GM12874 (cell line): Measurements from ENCODE around the gene DCDC1.

Source experiments
- TF ChIP-seq, protein P1 (sequence below): IDR thresholded peaks from 2 replicates; pipeline ENCODE4 v1.5.1; 2011; ENCODE audit warnings: low read depth, mild to moderate bottlenecking, control low read depth, low read length, moderate library complexity; ENCODE audit not compliant: insufficient read depth

DCDC1 gene

DNA sequence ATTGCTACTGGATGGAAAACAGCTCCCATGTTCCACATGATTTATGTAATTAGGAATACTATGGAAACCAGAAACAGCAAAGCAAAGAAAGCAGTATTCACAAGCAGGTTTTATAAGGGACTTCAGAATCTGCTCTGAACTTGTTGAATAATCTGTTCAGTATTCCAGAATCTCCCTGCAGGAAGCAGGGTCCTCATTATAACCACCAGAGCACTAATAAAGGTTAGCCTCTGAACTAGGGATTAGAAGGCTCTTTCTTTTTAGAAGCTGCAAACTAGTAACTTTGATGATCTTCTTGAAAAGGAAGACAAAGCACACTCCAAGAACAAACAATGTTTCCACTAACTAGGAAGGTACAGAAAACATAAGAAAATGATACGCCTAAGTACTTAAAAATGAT is 125.8 kb downstream of the DCDC1 start:
- TF ChIP-seq, protein P1, sequence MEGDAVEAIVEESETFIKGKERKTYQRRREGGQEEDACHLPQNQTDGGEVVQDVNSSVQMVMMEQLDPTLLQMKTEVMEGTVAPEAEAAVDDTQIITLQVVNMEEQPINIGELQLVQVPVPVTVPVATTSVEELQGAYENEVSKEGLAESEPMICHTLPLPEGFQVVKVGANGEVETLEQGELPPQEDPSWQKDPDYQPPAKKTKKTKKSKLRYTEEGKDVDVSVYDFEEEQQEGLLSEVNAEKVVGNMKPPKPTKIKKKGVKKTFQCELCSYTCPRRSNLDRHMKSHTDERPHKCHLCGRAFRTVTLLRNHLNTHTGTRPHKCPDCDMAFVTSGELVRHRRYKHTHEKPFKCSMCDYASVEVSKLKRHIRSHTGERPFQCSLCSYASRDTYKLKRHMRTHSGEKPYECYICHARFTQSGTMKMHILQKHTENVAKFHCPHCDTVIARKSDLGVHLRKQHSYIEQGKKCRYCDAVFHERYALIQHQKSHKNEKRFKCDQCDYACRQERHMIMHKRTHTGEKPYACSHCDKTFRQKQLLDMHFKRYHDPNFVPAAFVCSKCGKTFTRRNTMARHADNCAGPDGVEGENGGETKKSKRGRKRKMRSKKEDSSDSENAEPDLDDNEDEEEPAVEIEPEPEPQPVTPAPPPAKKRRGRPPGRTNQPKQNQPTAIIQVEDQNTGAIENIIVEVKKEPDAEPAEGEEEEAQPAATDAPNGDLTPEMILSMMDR = no peak

DNA sequence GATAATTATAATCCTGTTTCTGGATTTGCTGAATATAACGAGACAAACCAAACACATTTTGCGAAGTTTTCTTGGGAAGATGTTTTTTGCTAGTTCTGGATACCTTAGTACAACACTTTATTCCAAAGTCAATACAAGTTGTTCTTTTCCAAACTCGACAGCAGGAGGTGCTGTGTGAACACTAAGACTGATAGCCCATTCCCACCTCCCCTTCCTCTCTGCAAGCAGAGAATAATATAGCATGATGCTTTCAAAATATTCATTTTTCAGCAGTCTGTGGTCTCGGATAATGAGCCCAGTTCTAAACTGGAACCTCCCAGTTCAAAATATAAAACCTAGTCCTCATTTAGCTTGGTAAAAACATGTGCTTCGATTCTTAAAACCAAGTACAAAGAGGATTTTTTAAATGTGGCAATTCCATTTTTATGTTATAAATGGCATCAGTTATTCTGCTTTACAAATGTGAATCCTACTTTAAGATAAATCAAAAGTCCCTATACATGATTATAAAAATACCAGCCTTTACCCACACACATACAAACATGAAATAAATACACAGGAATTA is 129.1 kb downstream of the DCDC1 start:
- TF ChIP-seq, protein P1 = peak; percentile 47

DNA sequence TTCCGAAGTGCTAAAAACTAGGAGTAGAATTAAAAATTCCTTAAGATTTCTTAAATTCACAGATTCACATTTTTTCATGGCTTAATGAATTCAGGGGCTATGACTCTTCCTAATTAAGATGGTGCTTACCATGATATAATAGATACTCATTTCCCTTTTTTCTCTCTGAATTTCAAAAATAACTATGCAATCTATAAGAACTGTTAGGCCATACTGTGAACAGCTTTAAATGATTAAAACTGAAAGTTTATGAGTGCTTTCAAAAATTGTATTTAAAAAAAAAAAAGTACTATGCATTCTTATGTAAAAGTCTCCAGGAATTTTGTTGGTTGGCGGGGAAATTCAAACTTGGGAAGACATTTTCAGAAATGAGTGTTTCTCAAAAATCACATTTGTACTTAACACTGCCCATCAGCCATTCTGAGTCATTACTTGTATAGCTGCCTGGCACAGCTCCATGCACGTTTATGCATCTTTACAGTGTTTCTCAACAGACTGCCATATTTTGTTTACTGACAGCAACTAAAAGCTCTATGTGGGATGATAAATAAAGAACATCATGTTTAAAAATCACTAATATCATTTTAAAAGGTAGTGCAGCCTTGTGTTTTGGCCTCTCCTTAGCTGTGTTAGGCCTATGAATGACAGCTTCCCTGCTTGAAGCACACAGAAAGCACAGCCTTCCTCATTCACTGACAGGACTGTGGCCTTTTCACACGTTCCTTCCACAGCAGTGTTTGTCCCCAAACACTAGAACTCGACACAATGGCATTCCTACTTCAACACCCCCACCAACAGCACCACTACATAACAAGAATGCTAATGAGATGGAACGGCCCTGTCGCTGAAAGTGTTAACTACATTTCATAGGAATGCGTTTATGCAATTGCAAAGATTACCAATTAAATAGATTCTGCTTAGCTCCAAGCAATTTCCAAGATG is 131.4 kb downstream of the DCDC1 start:
- TF ChIP-seq, protein P1 = no peak

DNA sequence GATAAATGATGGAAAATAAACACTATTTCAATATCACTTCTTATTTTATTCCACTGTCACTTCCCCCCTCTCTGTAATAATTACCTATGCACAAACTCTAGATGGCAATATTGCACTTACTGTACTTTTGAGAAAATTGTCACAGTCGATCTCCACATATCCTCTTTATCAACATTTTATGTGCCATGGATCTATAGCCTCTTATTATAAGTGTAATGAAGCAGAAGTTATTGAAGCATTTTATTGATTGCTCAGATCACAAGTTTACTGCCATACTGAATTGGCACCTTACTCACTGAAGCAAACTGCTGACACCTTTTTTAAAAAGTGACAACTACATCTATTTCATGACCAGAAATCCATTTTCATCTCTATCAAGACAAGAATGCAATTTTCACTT is 133.4 kb downstream of the DCDC1 start:
- TF ChIP-seq, protein P1 = no peak

DNA sequence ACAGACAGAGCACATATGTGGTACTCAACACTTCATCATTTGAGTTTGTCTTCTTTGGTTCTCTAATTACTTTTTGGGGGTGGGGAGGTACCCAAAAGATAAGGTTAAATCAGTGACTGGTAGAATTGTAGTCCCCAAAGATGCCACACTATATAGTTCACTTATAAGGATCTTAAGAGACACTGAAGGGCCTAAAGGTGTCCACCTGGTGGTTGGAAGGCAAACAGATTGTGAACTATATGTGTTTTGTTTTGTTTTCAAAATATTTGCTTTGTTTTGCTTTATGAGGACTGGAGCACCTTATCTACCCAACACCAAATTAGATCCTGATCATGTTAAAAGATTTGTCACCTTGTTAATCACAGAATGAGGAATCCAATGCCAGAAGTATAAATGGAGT is 136.1 kb downstream of the DCDC1 start:
- TF ChIP-seq, protein P1 = 0 out of 2 replicates have a peak, but pooled peaks have one; percentile 14

DNA sequence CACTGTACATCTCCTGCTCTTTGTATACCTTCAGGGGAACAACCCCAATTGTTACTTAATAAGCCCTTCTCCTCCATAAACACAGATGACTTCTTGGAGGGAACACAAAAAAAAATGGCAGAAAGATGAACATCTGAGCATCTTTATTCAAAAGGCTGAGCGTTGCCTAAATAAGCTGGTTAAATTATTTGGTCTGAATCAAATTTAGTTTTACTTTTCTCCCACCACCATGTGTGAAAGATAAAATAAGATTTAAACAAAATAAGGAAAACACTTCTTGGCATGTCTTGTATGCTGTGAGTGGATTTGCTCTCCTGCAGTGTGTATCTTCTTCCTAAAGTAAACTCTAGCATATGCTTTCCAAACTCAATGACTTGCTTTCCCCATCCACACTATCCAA is 137.9 kb downstream of the DCDC1 start:
- TF ChIP-seq, protein P1 = no peak

DNA sequence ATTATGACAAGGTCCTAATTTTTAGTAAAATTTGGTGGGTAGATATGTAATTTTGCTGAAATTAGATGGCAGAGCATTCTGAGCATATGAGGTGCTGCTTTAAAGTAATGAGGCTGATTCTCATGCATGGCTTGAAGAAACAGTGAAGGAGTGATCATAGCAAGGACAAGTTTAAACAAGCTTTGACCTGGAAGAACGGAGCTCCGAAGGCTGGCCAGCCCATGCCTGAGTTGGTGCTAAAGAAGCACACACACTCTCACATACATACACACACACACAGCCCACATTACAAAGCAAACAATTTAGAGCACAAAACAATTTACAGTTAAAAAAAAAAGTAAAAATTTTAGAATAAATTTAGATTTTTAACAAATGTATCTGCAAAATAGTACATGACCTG is 150.7 kb downstream of the DCDC1 start:
- TF ChIP-seq, protein P1 = no peak
